Measurements from ENCODE around the gene SNCA.

SNCA gene

DNA sequence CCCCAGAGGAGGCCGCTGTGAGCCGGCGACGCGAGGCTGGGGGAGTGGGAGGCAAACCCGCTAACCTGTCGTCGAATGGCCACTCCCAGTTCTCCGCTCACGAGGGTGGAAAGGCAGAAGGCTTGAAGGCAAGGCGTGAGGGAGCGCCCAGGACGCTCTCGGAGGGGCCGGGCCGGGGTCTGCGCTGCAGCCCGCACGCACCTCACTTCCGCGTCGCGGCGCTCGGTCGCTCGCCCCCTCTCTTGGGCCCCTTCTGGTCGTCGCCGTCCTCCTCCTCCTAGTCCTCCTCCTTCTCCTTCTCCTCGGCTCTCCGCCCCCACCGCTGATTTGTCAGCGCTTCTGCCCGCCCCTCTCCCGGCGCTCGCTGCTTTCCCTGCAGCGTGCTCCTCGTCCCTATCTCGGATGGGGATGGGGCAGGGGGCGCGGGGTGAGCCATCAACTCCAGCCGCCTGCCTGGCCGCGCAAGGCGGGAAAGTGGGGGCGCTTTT, at the start of gene SNCA:
Gene SNCA, minus strand, starts transcription at position 265 of the 488 bp plus-strand sequence. CDS start 1,494 bp downstream, outside the sequence.
- DNase-seq (ENCODE audit: low read depth), result no peak

GRCh38 chr4:89879215-89879614, 42.3 kb upstream of the SNCA start:
- DNase-seq (ENCODE audit: low read depth), result no peak

- DNase-seq (ENCODE audit: low read depth), result no peak
These were observed 41.6 kb upstream of the SNCA start for GRCh38 chr4:89878611-89879010.

DNA sequence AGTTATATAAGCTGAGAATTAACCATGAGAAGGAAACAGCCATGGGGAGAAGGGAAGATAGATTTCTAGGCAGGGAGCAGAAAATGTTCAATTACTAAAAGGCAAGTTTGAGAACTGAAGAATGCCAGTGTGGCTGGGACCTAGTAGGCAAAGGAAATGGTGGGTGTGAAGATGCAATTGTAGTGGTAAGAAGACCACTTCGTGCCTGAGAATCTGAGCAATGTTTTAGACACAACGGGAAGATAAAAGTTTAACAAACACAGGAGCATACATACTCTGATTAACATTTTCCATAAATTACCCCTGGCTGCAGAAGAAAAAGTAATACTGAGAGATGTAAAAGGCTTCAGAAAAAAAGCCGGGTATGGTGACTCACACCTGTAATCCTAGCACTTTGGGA, 39.6 kb upstream of the SNCA start:
- no peak for DNase-seq (ENCODE audit: low read depth)

DNA sequence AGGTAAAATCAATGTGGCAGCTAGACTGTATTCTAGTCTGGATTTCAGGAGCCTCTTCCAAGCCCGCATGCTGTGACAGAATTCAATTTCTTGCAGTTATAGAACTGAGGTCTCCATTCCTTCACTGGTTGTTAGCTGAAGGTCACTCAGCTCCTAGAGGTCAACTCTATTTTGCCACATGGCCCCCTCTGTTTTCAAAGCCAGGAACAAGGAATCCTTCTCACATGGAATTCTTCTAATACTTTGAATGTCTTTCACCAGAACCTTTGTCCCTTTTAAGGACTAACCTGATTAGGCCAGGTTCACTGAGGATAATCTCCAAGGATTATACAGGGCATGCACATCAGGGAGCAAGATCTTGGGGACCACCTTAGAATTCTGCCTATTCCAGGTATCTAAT, 34.2 kb upstream of the SNCA start:
- no peak for DNase-seq (ENCODE audit: low read depth)

GRCh38 chr4:89868999-89869589, 32.1 kb upstream of the SNCA start:
- DNase-seq (ENCODE audit: low read depth), result no peak

DNA sequence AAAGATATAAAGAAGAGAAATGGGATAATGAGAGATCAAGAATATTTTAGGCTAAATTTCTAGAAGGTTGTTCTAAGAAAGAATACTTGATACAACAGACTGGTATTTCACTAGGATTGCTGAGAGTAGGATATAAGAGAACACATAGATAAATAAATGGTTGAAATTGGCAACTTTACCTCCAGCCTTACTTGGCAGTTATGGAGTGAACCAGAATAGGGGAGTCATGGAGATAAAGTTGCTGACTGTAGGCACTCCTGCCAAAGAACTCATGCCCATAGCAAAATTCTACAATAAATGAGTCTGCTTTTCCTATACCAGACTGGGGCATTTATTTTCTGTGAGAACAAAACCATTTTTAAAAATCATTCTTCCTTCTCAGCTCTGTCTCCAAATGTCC, 31.3 kb upstream of the SNCA start:
- DNase-seq (ENCODE audit: low read depth), result no peak

- DNase-seq (ENCODE audit: low read depth), result no peak
These were observed 26.6 kb upstream of the SNCA start for GRCh38 chr4:89863533-89863932.

GRCh38 chr4:89860971-89861370, 24.0 kb upstream of the SNCA start:
- no peak for DNase-seq (ENCODE audit: low read depth)

DNA sequence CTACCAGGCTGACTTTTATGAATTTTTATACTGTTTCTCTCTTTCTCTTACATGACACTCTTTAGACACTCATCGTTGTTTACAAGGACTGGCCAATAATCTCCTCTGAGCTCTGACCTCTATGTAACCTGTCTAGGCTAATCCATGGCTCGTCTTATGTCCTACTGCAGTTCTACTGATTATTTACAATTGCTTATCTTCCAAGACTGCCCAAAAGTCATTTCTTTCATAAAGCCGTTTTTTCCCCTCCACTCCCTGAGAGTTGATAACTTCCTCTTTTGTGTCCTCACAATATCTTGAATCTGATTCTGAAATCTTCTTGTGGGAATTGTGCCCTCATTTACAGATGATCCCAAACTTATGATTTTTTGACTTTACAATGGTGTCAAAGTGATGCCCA, 18.3 kb upstream of the SNCA start:
- DNase-seq (ENCODE audit: low read depth), result no peak

- no peak for DNase-seq (ENCODE audit: low read depth)
These were observed 10.8 kb upstream of the SNCA start for GRCh38 chr4:89847571-89848325.

DNA sequence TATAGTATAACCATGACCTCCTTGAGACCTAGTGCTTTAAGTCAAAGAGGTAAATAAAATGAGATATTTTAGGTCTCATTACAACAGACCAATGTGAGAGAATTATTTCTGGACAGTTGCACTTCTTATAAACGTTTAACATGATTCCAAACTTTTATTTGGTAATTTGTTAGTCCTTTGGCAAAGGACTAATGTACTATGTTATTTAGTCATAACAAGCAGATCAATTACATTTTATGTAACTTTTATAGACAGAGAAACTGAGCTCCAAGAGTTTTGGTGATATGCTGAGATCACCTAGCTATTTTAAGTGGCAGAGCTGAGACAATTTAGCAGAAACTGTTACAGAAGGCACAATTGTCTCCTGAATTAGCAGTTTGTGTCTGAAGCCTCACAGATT, 2.6 kb upstream of the SNCA start:
- DNase-seq (ENCODE audit: low read depth), result no peak

DNA sequence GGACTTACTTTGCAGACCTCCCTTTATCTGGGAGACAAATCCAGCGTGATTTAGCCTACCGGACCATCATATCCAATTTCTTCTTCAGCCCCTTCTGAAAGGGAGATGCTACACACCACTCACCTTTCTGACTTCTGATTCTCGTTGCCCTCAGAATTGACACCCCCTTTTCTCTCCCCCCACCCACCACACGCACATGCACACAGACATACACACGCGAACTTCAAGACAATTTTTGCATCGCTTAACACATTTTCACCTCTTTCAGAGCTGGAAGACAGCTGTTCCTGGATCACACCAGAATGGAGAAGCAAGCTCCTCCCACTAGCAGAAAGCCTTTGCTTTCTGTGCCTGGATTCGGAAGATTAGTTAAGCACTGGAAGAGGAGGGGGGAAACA, 1.0 kb upstream of the SNCA start:
- DNase-seq (ENCODE audit: low read depth), result no peak

GRCh38 chr4:89837385-89837992, 528 bp upstream of the SNCA start:
- no peak for DNase-seq (ENCODE audit: low read depth)

GRCh38 chr4:89836031-89836745, 773 bp downstream of the SNCA start:
- DNase-seq (ENCODE audit: low read depth), result no peak

DNA sequence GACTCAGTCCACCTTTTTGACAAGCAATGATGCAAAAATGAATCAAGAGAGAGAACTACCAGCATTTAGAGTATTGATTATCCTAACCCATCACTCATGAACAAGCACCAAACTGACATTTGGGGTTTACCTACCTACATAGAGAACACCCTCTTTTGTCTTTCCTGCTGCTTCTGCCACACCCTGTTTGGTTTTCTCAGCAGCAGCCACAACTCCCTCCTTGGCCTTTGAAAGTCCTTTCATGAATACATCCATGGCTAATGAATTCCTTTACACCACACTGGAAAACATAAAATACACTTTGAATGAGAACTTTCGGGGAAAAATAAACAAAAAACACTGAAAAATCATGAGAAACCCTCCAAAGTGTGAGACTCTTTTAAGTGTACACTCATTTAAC, 1.5 kb downstream of the SNCA start:
- DNase-seq (ENCODE audit: low read depth), result no peak

DNA sequence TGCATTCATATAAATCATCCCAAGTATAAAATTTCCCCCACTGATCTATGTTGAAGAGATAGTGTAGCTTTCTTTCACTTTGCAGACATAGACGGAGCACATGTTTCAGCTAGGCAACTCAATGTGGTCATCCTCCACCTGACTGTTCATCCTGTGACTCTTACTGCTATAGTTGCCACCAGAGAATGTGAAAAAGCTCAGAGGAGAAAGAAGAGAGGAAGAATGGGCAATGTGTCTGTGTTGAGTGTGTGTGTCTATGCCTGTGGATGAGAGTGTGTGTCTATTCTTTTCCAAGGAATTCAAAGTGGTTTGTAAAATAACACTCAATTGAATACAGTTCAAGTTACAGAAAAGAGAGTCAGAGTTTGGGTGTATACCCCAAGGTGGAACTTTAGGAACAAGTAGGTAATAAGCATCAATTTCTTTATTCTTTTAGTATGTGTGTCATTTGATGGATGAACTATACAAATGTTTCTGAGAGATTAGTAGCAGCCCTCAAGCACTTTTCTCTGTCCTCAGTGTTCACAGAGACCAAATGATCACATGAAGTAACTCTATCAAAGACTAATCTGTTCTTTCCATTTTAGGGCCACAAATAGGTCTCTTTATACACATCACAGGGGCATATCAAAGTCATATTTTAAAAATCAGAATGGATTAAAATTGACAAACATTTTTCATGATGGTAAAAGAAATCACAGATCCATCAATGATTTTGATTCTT, 2.3 kb downstream of the SNCA start:
- no peak for DNase-seq (ENCODE audit: low read depth)

DNA sequence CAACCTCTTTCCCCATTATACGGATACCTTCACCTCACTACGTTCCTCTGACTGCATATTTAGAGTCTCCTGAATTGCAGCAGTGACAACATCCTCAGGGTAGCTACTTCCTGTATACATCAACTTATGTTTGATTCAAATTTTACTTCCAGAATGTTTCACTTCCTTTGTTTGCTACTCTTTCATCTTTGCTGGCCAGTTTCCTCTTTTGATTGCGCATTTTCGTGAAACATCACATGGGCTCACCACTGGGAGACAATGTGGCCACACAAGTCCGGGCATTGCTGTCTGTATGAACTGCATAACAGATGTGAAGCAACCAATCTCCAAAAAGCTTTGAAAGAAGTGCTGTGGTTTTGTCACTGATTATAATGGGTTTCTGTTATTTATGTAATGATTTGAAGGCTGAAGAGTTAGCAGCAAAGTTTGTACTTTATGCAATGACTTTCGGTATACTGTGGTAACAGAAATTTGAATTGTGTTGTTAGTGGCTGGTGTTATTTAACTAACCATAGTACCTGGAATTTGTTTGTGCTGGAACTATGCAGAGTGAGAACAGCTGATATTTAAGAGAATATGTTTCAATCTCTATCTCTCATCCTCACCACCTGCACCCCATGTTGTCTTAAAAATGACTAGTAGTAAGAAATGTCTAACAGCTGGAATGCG, 7.4 kb downstream of the SNCA start:
- DNase-seq (ENCODE audit: low read depth), result no peak

GRCh38 chr4:89823416-89823815, 13.5 kb downstream of the SNCA start:
- no peak for DNase-seq (ENCODE audit: low read depth)

- DNase-seq (ENCODE audit: low read depth), result no peak
These were observed 15.3 kb downstream of the SNCA start for GRCh38 chr4:89821612-89822011.

DNA sequence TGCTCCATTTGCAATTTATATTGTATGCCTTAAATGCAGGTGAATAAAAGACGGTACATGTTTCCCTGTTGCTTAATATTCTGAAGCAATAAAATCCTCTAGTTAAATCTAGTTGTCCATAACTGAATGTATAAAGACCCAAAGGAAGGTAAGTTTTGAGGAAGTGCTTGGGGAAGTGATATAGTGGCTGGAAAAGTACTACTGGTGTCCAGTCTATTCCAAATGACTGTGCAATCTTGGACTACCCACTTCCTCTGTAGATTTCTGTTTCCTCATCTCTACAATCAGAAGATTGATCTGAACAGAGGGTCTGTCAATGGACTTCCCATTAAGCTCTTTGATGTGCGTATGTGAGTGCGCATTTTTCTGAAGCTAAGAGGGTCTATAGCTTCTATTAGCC, 17.0 kb downstream of the SNCA start:
- no peak for DNase-seq (ENCODE audit: low read depth)

GRCh38 chr4:89814362-89814761, 22.6 kb downstream of the SNCA start:
- DNase-seq (ENCODE audit: low read depth), result no peak

All from GM04503 (cell line).